PC-9 (cell line): ENCODE results near the gene TRIM24.

Experiments used
- EZH2 ChIP-seq: fragments of 200-600 bp; sonication (generic); IDR thresholded peaks from 2 replicates; pipeline ENCODE4 v1.8.0; 2017; ENCODE audit warnings: antibody characterized with exemption, low read depth
- TF ChIP-seq, protein P1 (sequence below): fragments of 200-600 bp; sonication (generic); conservative IDR thresholded peaks from 2 replicates; pipeline ENCODE4 v1.6.1; 2017; ENCODE audit warnings: mixed run types, antibody characterized with exemption, mild to moderate bottlenecking, moderate library complexity

DNA sequence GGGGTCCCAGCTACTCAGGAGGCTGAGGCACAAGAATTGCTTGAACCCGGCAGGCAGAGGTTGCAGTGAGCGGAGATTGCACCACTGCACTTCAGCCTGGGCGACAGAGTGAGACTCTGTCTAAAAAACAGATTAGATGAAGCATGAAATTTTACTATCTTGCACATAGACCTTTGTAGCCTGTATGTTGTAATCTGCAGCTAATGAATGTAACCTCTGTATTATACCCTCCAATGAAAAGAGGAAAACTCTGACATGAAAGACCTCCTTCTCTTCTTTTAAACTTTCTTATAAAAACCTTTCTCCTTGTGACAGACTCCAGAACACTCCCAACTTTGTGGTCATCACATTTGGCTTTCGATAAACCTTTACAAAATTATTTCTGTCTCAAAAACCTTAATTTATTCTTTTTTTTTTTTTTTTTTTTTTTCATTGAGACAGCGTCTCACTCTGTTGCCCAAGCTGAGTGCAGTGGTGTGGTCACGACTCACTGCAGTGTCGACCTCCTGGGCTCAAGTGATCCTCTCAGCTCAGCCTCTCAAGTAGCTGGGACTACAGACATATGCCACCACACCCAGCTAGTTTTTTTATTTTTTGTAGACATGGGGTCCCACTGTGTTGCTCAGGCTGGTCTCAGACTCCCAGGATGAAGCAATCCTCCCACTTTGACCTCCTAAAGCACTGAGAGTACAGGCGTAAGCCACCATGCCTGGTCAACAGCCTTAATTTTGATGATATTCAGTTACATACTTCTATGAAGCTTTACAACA is 143.7 kb downstream of the TRIM24 start:
- TF ChIP-seq, protein P1, sequence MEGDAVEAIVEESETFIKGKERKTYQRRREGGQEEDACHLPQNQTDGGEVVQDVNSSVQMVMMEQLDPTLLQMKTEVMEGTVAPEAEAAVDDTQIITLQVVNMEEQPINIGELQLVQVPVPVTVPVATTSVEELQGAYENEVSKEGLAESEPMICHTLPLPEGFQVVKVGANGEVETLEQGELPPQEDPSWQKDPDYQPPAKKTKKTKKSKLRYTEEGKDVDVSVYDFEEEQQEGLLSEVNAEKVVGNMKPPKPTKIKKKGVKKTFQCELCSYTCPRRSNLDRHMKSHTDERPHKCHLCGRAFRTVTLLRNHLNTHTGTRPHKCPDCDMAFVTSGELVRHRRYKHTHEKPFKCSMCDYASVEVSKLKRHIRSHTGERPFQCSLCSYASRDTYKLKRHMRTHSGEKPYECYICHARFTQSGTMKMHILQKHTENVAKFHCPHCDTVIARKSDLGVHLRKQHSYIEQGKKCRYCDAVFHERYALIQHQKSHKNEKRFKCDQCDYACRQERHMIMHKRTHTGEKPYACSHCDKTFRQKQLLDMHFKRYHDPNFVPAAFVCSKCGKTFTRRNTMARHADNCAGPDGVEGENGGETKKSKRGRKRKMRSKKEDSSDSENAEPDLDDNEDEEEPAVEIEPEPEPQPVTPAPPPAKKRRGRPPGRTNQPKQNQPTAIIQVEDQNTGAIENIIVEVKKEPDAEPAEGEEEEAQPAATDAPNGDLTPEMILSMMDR = no peak
- TF ChIP-seq EZH2 = no peak
